SK-N-SH treated with all-trans-retinoic acid at 6 μM for 48 hours (cell line): ENCODE data around the gene TYW1B.
"Not testable (repeated sequence)": the region's sequence is repeated elsewhere in the genome, so short reads cannot be mapped to it uniquely, and the experiment has no call there.

Experiments
- CREB5 ChIP-seq: fragments of 250-450 bp; sonication (Bioruptor Pico); IDR thresholded peaks from 2 replicates; pipeline ENCODE4 v1.5.1; 2020; ENCODE audit warnings: low read depth, mild to moderate bottlenecking, moderate library complexity
- GLIS3 ChIP-seq: fragments of 250-450 bp; sonication (Bioruptor Pico); IDR thresholded peaks from 2 replicates; pipeline ENCODE4 v1.5.0; 2020; ENCODE audit warnings: mild to moderate bottlenecking, moderate library complexity
- TF ChIP-seq, protein P1 (sequence below): fragments of 250-450 bp; sonication (Bioruptor Pico); IDR thresholded peaks from 2 replicates; pipeline ENCODE4 v1.8.0; 2020; ENCODE audit warnings: mild to moderate bottlenecking, moderate library complexity, borderline replicate concordance
- TF ChIP-seq, protein P2 (sequence below): fragments of 250-450 bp; sonication (Bioruptor Pico); IDR thresholded peaks from 2 replicates; pipeline ENCODE4 v1.5.0; 2020; ENCODE audit warnings: mild to moderate bottlenecking, moderate library complexity

GRCh38 chr7:72790698-72791060 is 37.3 kb downstream of the TYW1B start:
- not testable (repeated sequence) for TF ChIP-seq CREB5; GLIS3 (CRISPR knock-in tag)
- TF ChIP-seq, protein P1, sequence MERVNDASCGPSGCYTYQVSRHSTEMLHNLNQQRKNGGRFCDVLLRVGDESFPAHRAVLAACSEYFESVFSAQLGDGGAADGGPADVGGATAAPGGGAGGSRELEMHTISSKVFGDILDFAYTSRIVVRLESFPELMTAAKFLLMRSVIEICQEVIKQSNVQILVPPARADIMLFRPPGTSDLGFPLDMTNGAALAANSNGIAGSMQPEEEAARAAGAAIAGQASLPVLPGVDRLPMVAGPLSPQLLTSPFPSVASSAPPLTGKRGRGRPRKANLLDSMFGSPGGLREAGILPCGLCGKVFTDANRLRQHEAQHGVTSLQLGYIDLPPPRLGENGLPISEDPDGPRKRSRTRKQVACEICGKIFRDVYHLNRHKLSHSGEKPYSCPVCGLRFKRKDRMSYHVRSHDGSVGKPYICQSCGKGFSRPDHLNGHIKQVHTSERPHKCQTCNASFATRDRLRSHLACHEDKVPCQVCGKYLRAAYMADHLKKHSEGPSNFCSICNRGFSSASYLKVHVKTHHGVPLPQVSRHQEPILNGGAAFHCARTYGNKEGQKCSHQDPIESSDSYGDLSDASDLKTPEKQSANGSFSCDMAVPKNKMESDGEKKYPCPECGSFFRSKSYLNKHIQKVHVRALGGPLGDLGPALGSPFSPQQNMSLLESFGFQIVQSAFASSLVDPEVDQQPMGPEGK (CRISPR knock-in tag): not testable (repeated sequence)
- TF ChIP-seq, protein P2, sequence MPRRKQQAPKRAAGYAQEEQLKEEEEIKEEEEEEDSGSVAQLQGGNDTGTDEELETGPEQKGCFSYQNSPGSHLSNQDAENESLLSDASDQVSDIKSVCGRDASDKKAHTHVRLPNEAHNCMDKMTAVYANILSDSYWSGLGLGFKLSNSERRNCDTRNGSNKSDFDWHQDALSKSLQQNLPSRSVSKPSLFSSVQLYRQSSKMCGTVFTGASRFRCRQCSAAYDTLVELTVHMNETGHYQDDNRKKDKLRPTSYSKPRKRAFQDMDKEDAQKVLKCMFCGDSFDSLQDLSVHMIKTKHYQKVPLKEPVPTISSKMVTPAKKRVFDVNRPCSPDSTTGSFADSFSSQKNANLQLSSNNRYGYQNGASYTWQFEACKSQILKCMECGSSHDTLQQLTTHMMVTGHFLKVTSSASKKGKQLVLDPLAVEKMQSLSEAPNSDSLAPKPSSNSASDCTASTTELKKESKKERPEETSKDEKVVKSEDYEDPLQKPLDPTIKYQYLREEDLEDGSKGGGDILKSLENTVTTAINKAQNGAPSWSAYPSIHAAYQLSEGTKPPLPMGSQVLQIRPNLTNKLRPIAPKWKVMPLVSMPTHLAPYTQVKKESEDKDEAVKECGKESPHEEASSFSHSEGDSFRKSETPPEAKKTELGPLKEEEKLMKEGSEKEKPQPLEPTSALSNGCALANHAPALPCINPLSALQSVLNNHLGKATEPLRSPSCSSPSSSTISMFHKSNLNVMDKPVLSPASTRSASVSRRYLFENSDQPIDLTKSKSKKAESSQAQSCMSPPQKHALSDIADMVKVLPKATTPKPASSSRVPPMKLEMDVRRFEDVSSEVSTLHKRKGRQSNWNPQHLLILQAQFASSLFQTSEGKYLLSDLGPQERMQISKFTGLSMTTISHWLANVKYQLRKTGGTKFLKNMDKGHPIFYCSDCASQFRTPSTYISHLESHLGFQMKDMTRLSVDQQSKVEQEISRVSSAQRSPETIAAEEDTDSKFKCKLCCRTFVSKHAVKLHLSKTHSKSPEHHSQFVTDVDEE (CRISPR knock-in tag): not testable (repeated sequence)
